Activated B cell treated with CpG ODN at 0.5 μM for 24 hours (primary cell): ENCODE measurements around the gene SLC35F4. TPM values are rescaled to one million over a fixed set of nuclear protein-coding genes. Genes with fewer than 3 reads are reported as not detected.

Experiments used
- ATAC-seq: fragments of 200-7000 bp; cut with Tn5 transposase; one replicate; pipeline ENCODE4 v1.10.0; 2021; ENCODE audit warnings: low read depth, mild to moderate bottlenecking, moderate library complexity
- CTCF ChIA-PET: fragments of 350-600 bp; sonication (Branson Sonifier 250); formaldehyde crosslinking; loops from one replicate; lab custom pipeline; 2021; ENCODE audit warnings: antibody characterized with exemption; lab: Charles Lee
- POLR2A ChIA-PET: fragments of 350-600 bp; sonication (Branson Sonifier 250); formaldehyde crosslinking; loops from one replicate; lab custom pipeline; 2021; ENCODE audit warnings: antibody characterized with exemption; lab: Charles Lee
- DNase-seq: peaks from one replicate; pipeline ENCODE4 v3.0.0; 2022
- H3K27ac Mint-ChIP-seq: one replicate; pipeline ENCODE4 v1.8.0; 2020; ENCODE audit warnings: mixed read lengths
- H3K27me3 Mint-ChIP-seq: one replicate; pipeline ENCODE4 v1.8.0; 2021; ENCODE audit warnings: mixed read lengths
- H3K36me3 Mint-ChIP-seq: one replicate; pipeline ENCODE4 v1.8.0; 2021; ENCODE audit warnings: low read depth, mixed read lengths
- H3K4me1 Mint-ChIP-seq: one replicate; pipeline ENCODE4 v1.8.0; 2021; ENCODE audit warnings: mixed read lengths
- H3K4me3 Mint-ChIP-seq: one replicate; pipeline ENCODE4 v1.8.0; 2020; ENCODE audit warnings: mild to moderate bottlenecking, mixed read lengths
- H3K9me3 Mint-ChIP-seq: one replicate; pipeline ENCODE4 v1.8.0; 2020; ENCODE audit warnings: mixed read lengths
- CTCF ChIP-seq: fragments of 200-600 bp; IDR thresholded peaks from one replicate; pipeline ENCODE4 v1.8.0; 2022; ENCODE audit warnings: antibody characterized with exemption, mild to moderate bottlenecking
- intact Hi-C: fragments of 100-400 bp; cut with micrococcal nuclease; formaldehyde crosslinking; loops from one replicate; pipeline ENCODE4 v1.15.1; 2024
- total RNA-seq: library from RNA; stranded (reverse); gene quantifications from 2 replicates; pipeline ENCODE4 v1.2.3, GENCODE V29; 2022

SLC35F4 gene
- total RNA-seq, 1 donor from 2014 or later: not detected

GRCh38 chr14:57634335-57634734 is 231.6 kb downstream of the SLC35F4 start:
- TF ChIP-seq CTCF: no peak
- no peak for ATAC-seq
- no peaks in the 10 kb centered on the region for H3K4me1 Mint-ChIP-seq
- ChIA-PET POLR2A (no interaction called here), CTCF (no interaction called here)
- intact Hi-C loops: no loop called here
- no peak overlapping the region for H3K27ac Mint-ChIP-seq
- no peak for DNase-seq
- H3K9me3 Mint-ChIP-seq: peaks cover 2% of the 10 kb centered on the region
- no peaks in the 10 kb centered on the region for H3K27me3 Mint-ChIP-seq
- H3K36me3 Mint-ChIP-seq: no peaks in the 10 kb centered on the region
- no peak overlapping the region for H3K4me3 Mint-ChIP-seq

DNA sequence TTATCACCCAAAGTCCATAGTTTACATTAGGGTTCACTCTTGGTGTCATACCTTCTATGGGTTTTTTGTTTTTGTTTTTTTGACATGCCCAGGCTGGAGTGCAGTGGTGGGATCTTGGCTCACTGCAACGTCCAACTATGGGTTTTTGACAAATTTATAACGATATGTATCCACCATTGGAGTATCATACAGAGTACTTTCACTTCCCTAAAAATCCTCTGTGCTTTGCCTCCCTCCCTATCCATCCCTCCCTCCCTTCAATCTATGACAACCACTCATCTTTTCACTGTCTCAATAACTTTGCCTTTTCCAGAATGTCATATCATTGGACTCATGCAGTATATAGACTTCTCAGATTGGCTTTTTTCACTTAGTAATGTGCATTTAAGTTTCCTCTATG is 233.2 kb downstream of the SLC35F4 start:
- Mint-ChIP-seq H3K9me3 (peaks cover 2% of the 10 kb centered on the region), H3K4me1 (no peaks in the 10 kb centered on the region), H3K4me3 (no peak overlapping the region), H3K27ac (no peak overlapping the region), H3K36me3 (no peaks in the 10 kb centered on the region), H3K27me3 (no peaks in the 10 kb centered on the region)
- DNase-seq: no peak
- intact Hi-C loops: no loop called here
- no peak for TF ChIP-seq CTCF
- CTCF ChIA-PET: no interaction called here
- POLR2A ChIA-PET: no interaction called here
- ATAC-seq: no peak

GRCh38 chr14:57617510-57617909 is 248.4 kb downstream of the SLC35F4 start:
- Mint-ChIP-seq H3K27ac (no peak overlapping the region), H3K27me3 (peaks cover 5% of the 10 kb centered on the region), H3K9me3 (peaks cover 5% of the 10 kb centered on the region), H3K4me3 (no peak overlapping the region), H3K36me3 (no peaks in the 10 kb centered on the region), H3K4me1 (no peaks in the 10 kb centered on the region)
- POLR2A ChIA-PET: no interaction called here
- no peak for DNase-seq
- no peak for ATAC-seq
- intact Hi-C loops: no loop called here
- CTCF ChIA-PET: no interaction called here
- no peak for TF ChIP-seq CTCF

DNA sequence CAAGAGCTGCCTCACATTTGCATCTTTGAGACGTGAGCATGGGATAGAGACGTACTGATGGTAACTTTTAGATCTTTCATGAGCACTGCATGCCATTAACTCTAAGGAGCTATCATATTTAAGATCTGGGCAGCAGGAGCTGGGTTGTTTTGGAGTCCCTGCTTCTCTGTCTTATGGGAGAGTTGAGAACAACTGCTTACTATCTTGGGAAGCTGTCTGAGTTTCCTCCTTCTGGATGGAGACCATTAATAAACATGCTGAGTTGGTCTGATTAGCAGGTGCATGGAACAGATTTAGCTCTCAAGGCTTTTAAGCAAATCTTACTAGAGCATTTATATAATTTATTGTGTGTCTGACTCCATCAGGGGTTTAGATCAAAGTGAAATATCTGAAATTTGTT is 252.9 kb downstream of the SLC35F4 start:
- no peaks in the 10 kb centered on the region for H3K9me3 Mint-ChIP-seq
- no peaks in the 10 kb centered on the region for H3K36me3 Mint-ChIP-seq
- ATAC-seq: no peak
- no peak overlapping the region for H3K4me3 Mint-ChIP-seq
- POLR2A ChIA-PET: no interaction called here
- no peak overlapping the region for H3K27ac Mint-ChIP-seq
- no peak for TF ChIP-seq CTCF
- no peaks in the 10 kb centered on the region for H3K27me3 Mint-ChIP-seq
- CTCF ChIA-PET: no interaction called here
- H3K4me1 Mint-ChIP-seq: no peaks in the 10 kb centered on the region
- DNase-seq: no peak
- intact Hi-C loops: no loop called here

- intact Hi-C loops: no loop called here
- H3K9me3 Mint-ChIP-seq: no peaks in the 10 kb centered on the region
These were observed 254.3 kb downstream of the SLC35F4 start for GRCh38 chr14:57611555-57612075.

More at GRCh38 chr14:57611555-57612075, 254.3 kb downstream of the SLC35F4 start:
- ChIA-PET CTCF (no interaction called here), POLR2A (no interaction called here)
- Mint-ChIP-seq H3K4me3 (no peak overlapping the region), H3K4me1 (no peaks in the 10 kb centered on the region), H3K27me3 (no peaks in the 10 kb centered on the region), H3K36me3 (no peaks in the 10 kb centered on the region), H3K27ac (no peak overlapping the region)
- ATAC-seq: no peak
- no peak for DNase-seq
- no peak for TF ChIP-seq CTCF
